Sigmoid colon (tissue), 7 donors: ENCODE results near the gene SLC8A2. TPM values are rescaled to one million over a fixed set of nuclear protein-coding genes. Genes with fewer than 3 reads are reported as not detected.

ENCODE experiments used
- DNase-seq: peaks from one replicate; pipeline ENCODE4 v3.0.0-alpha.2; 2019
- H3K27ac ChIP-seq, 4 donors: fragments of 200-600 bp; sonication (generic); one replicate each; pipeline ENCODE4 v1.5.1; 2016 to 2019; ENCODE audit warnings: mild to moderate bottlenecking in 1 of 4
- H3K27me3 ChIP-seq, 3 donors: fragments of 200-600 bp; sonication (generic); one replicate each; pipeline ENCODE4 v1.5.1; 2019; ENCODE audit warnings: mild to moderate bottlenecking in 1 of 3
- H3K36me3 ChIP-seq, 4 donors: fragments of 200-600 bp; sonication (generic); one replicate each; pipeline ENCODE4 v1.5.1; 2016 to 2019
- H3K4me1 ChIP-seq, 4 donors: fragments of 200-600 bp; sonication (generic); one replicate each; pipeline ENCODE4 v1.5.1; 2017 to 2019
- H3K4me3 ChIP-seq, 4 donors: fragments of 200-600 bp; sonication (generic); one replicate each; pipeline ENCODE4 v1.5.1; 2017 to 2019; ENCODE audit warnings: mild to moderate bottlenecking in 2 of 4, moderate library complexity in 1 of 4
- H3K9me3 ChIP-seq, 4 donors: fragments of 200-600 bp in 3 of 4; sonication (generic) in 3 of 4; one replicate each; pipeline versions ENCODE4 v1.5.1 to v1.6.1; 2013 to 2019
- CTCF ChIP-seq, 4 experiments: fragments of 450-650 bp in 3 of 4; fragments of 200-600 bp in 1 of 4; IDR thresholded peaks; one replicate each; pipeline ENCODE4 v1.5.1; 2016 to 2019; ENCODE audit warnings: antibody characterized with exemption in 4 of 4, mild to moderate bottlenecking in 3 of 4, moderate library complexity in 2 of 4
- EP300 ChIP-seq, 4 donors: sonication (generic); formaldehyde crosslinking; IDR thresholded peaks; one replicate each; pipeline ENCODE4 v1.6.1; 2017; ENCODE audit warnings: antibody characterized with exemption in 4 of 4
- POLR2A ChIP-seq, 2 donors: fragments of 450-650 bp; IDR thresholded peaks; one replicate each; pipeline ENCODE4 v1.6.1; 2016; ENCODE audit warnings: antibody characterized with exemption in 2 of 2, mild to moderate bottlenecking in 2 of 2, moderate library complexity in 2 of 2
- POLR2AphosphoS5 ChIP-seq, 4 donors: sonication (generic); formaldehyde crosslinking; IDR thresholded peaks; one replicate each; pipeline ENCODE4 v1.6.1; 2017; ENCODE audit warnings: antibody characterized with exemption in 4 of 4
- WGBS, 2 donors: extraction: QIAGEN DNeasy Blood & Tissue Kit; methylation state at CpG; one replicate each; pipeline ENCODE4 v1.1.7; 2013; 5-methylcytosine and 5-hydroxymethylcytosine counted together
- intact Hi-C: fragments of 100-400 bp; cut with DNase I; formaldehyde crosslinking; loops from one replicate; pipeline ENCODE4 v1.15.1; 2023
- polyA plus RNA-seq, 3 donors: library from polyadenylated mRNA; stranded (reverse); fragments of 200-250 nt; gene quantifications; one replicate each; pipeline ENCODE4 v1.2.3, GENCODE V29; 2013
- total RNA-seq, 4 donors: library from RNA; depleted of rRNA; stranded (reverse); fragments of >200 nt; gene quantifications; one replicate each; pipeline ENCODE4 v1.1.0, GENCODE V29; 2016
- donor health status: healthy with polysubstance abuse.
- donor health status: Bipolar disorder and iron deficiency.
- donor health status: healthy.

The SLC8A2 gene
- total and polyA plus RNA-seq, 7 donors, result 1.1 to 39.9 (median 10.0) TPM; not detected in 2

GRCh38 chr19:47459477-47459876 lies 12.2 kb downstream of the SLC8A2 start:
- H3K27me3 ChIP-seq, result peaks cover 0 to 13% (median 0%) of the 10 kb centered on the region in 3 donors
- no peak for TF ChIP-seq CTCF (IDR thresholded peaks at IDR 0.05)
- TF ChIP-seq POLR2A (IDR thresholded peaks at IDR 0.05), result no peak
- TF ChIP-seq EP300 (IDR thresholded peaks at IDR 0.05), result no peak
- TF ChIP-seq POLR2AphosphoS5 (IDR thresholded peaks at IDR 0.05), result no peak
- 89 to 90% methylated on average over 14 of the region's 14 CpGs for WGBS, 2 donors
- no peaks in the 10 kb centered on the region for H3K4me1 ChIP-seq
- peaks cover 0 to 7% (median 1%) of the 10 kb centered on the region in 4 donors for H3K9me3 ChIP-seq
- intact Hi-C loops, result no loop called here
- peaks cover 0 to 27% (median 0%) of the 10 kb centered on the region in 4 donors for H3K36me3 ChIP-seq
- no peak overlapping the region for H3K4me3 ChIP-seq
- H3K27ac ChIP-seq, result no peak overlapping the region
- no peak for DNase-seq

- intact Hi-C loops, result no loop called here
Measured at GRCh38 chr19:47458672-47459071, 13.0 kb downstream of the SLC8A2 start.

GRCh38 chr19:47456721-47457474 lies 14.8 kb downstream of the SLC8A2 start:
- DNase-seq, result no peak
- intact Hi-C loops, result no loop called here
- Histone ChIP-seq H3K36me3 (peaks cover 0 to 46% (median 0%) of the 10 kb centered on the region in 4 donors), H3K27ac (no peak overlapping the region), H3K27me3 (peaks cover 0 to 13% (median 0%) of the 10 kb centered on the region in 3 donors), H3K4me1 (no peaks in the 10 kb centered on the region), H3K4me3 (no peak overlapping the region), H3K9me3 (peaks cover 0 to 7% (median 1%) of the 10 kb centered on the region in 4 donors)
- no peak for TF ChIP-seq CTCF (IDR thresholded peaks at IDR 0.05)
- TF ChIP-seq POLR2A (IDR thresholded peaks at IDR 0.05), result no peak
- no peak for TF ChIP-seq EP300 (IDR thresholded peaks at IDR 0.05)
- no peak for TF ChIP-seq POLR2AphosphoS5 (IDR thresholded peaks at IDR 0.05)
- WGBS, 2 donors, result 28 to 32% methylated on average over 77 of the region's 77 CpGs

More at GRCh38 chr19:47458672-47459071, 13.0 kb downstream of the SLC8A2 start:
- Histone ChIP-seq H3K27me3 (peaks cover 0 to 13% (median 0%) of the 10 kb centered on the region in 3 donors), H3K9me3 (peaks cover 0 to 7% (median 1%) of the 10 kb centered on the region in 4 donors), H3K27ac (no peak overlapping the region), H3K4me1 (no peaks in the 10 kb centered on the region), H3K4me3 (no peak overlapping the region), H3K36me3 (peaks cover 0 to 34% (median 0%) of the 10 kb centered on the region in 4 donors)
- TF ChIP-seq CTCF (IDR thresholded peaks at IDR 0.05), result no peak
- no peak for TF ChIP-seq POLR2AphosphoS5 (IDR thresholded peaks at IDR 0.05)
- no peak for TF ChIP-seq POLR2A (IDR thresholded peaks at IDR 0.05)
- no peak for TF ChIP-seq EP300 (IDR thresholded peaks at IDR 0.05)
- DNase-seq, result no peak
- WGBS, 2 donors, result 22 to 36% methylated on average over 5 of the region's 5 CpGs

GRCh38 chr19:47450478-47450877 lies 21.2 kb downstream of the SLC8A2 start:
- H3K27me3 ChIP-seq, result peaks cover 0 to 29% (median 3%) of the 10 kb centered on the region in 3 donors
- H3K27ac ChIP-seq, result no peak overlapping the region
- 58 to 69% methylated on average over 7 of the region's 7 CpGs for WGBS, 2 donors
- intact Hi-C loops, result no loop called here
- H3K4me1 ChIP-seq, result peaks cover 0 to 27% (median 20%) of the 10 kb centered on the region in 4 donors
- no peak for DNase-seq
- H3K36me3 ChIP-seq, result peaks cover 0 to 45% (median 0%) of the 10 kb centered on the region in 4 donors
- peaks cover 0 to 2% (median 0%) of the 10 kb centered on the region in 4 donors for H3K9me3 ChIP-seq
- no peak overlapping the region for H3K4me3 ChIP-seq
- TF ChIP-seq POLR2A (IDR thresholded peaks at IDR 0.05) (no peak), POLR2AphosphoS5 (IDR thresholded peaks at IDR 0.05) (no peak), EP300 (IDR thresholded peaks at IDR 0.05) (no peak), CTCF (IDR thresholded peaks at IDR 0.05) (no peak)
